Right atrium auricular region (tissue), 2 donors: ENCODE results near the gene WDTC1. TPM values are rescaled to one million over a fixed set of nuclear protein-coding genes. Genes with fewer than 3 reads are reported as not detected.
A peak's percentile ranks its signal among the peaks of the same experiment; 100 is the strongest.

ENCODE experiments used
- DNase-seq: peaks from one replicate; pipeline ENCODE4 v3.0.0-alpha.2; 2019; ENCODE audit warnings: low spot score
- H3K27ac ChIP-seq, 2 donors: fragments of 200-600 bp; sonication (generic); 1 replicate in 1 of 2; 2 replicates in 1 of 2; pipeline ENCODE4 v1.5.1; 2016 to 2019
- H3K27me3 ChIP-seq, 2 donors: fragments of 200-600 bp; sonication (generic); one replicate each; pipeline versions ENCODE4 v1.5.1 to v1.6.0; 2017 to 2019
- H3K36me3 ChIP-seq: fragments of 200-600 bp; sonication (generic); one replicate; pipeline ENCODE4 v1.5.1; 2016
- H3K4me1 ChIP-seq, 2 donors: fragments of 200-600 bp; sonication (generic); one replicate each; pipeline versions ENCODE4 v1.5.1 to v1.6.0; 2017 to 2019
- H3K4me3 ChIP-seq, 2 donors: fragments of 200-600 bp; sonication (generic); 1 replicate in 1 of 2; 2 replicates in 1 of 2; pipeline ENCODE4 v1.5.1; 2017 to 2019; ENCODE audit warnings: mild to moderate bottlenecking in 1 of 2, moderate library complexity in 1 of 2
- H3K9me3 ChIP-seq, 2 donors: fragments of 200-600 bp; sonication (generic); one replicate each; pipeline ENCODE4 v1.5.1; 2019
- total RNA-seq, 2 donors: library from RNA; depleted of rRNA; stranded (reverse); fragments of >200 nt; gene quantifications; one replicate each; pipeline ENCODE4 v1.1.0, GENCODE V29; 2016
- TF ChIP-seq, protein P1 (sequence below), 2 donors: fragments of 200-600 bp; sonication (generic); IDR thresholded peaks; one replicate each; pipeline ENCODE4 v1.5.1; 2019; ENCODE audit warnings: antibody characterized with exemption in 2 of 2

Gene WDTC1
- total RNA-seq, 2 donors from 2014 or later, result 52.0 to 77.9 TPM

DNA sequence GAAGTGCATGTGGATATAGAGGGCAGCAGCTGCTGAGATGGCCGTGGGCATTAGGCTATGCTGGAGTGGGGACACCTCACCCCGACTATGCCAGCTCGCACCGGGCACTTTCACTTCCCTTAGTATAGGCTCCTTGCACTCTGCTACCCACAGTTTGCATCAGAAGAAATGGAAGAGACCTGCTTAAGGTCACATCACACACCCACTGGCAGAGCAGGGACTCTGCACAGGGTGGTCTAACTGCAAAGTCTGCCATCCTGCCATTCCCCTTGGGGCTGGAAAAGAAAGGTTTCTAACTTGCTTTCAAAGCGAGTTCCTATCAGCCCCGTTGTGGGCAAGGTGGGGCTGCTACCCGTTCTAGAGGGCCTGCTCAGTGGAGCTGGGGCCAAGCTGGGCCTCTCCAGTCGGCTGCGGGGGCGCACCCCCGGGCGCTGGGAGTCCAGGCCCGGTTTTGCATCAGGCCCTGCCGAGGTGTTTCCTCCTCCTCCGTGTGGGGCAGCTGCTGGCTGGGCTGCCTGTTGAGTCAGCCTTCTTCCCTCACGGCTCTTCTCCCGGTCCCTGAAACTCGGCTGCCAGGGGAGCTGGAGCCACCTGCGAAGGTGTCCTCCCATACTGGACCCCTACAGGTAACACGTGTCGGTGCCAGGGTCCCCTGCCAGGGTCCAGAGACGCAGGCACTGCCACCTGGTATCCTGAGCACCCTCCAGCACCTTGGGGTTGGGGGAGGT lies 107.3 kb downstream of the WDTC1 start, which contains the start of gene SYTL1:
Gene SYTL1 (plus strand): TSS at position 498 of the 728 bp plus-strand sequence. CDS start 3,313 bp downstream, outside the sequence.
- H3K36me3 ChIP-seq, result no peaks in the 10 kb centered on the region
- H3K4me1 ChIP-seq, result peaks cover 0 to 9% of the 10 kb centered on the region in 2 donors
- no peak for DNase-seq
- H3K9me3 ChIP-seq, result no peaks in the 10 kb centered on the region
- H3K27me3 ChIP-seq, result no peaks in the 10 kb centered on the region
- TF ChIP-seq, protein P1, sequence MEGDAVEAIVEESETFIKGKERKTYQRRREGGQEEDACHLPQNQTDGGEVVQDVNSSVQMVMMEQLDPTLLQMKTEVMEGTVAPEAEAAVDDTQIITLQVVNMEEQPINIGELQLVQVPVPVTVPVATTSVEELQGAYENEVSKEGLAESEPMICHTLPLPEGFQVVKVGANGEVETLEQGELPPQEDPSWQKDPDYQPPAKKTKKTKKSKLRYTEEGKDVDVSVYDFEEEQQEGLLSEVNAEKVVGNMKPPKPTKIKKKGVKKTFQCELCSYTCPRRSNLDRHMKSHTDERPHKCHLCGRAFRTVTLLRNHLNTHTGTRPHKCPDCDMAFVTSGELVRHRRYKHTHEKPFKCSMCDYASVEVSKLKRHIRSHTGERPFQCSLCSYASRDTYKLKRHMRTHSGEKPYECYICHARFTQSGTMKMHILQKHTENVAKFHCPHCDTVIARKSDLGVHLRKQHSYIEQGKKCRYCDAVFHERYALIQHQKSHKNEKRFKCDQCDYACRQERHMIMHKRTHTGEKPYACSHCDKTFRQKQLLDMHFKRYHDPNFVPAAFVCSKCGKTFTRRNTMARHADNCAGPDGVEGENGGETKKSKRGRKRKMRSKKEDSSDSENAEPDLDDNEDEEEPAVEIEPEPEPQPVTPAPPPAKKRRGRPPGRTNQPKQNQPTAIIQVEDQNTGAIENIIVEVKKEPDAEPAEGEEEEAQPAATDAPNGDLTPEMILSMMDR (IDR thresholded peaks at IDR 0.05), result no peak
- H3K4me3 ChIP-seq, result peak within 1 kb of the TSS in 1 of 2 donors; percentile 4
- H3K27ac ChIP-seq, result no peak within 1 kb of the TSS

DNA sequence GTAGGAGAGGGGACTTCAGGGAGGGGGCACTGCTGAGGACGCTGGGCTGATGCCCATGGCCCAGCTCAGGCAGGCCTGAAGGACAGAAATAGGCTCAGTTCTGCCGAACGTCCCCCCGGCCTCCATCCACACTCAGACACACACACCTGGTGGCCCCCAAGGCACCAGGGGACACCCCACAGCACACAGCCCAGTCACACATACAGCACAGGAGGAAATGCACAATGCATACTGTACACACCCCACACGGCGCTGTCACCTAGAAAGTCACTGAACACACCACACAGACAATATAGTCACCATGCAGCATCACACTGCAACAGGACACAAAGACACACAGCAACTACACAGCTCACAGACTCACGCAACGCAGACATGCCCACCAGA lies 108.0 kb downstream of the WDTC1 start:
- Histone ChIP-seq H3K4me1 (peaks cover 0 to 9% of the 10 kb centered on the region in 2 donors), H3K4me3 (no peak overlapping the region), H3K27ac (no peak overlapping the region), H3K27me3 (no peaks in the 10 kb centered on the region), H3K36me3 (no peaks in the 10 kb centered on the region), H3K9me3 (no peaks in the 10 kb centered on the region)
- TF ChIP-seq, protein P1 (IDR thresholded peaks at IDR 0.05), result no peak
- DNase-seq, result no peak

DNA sequence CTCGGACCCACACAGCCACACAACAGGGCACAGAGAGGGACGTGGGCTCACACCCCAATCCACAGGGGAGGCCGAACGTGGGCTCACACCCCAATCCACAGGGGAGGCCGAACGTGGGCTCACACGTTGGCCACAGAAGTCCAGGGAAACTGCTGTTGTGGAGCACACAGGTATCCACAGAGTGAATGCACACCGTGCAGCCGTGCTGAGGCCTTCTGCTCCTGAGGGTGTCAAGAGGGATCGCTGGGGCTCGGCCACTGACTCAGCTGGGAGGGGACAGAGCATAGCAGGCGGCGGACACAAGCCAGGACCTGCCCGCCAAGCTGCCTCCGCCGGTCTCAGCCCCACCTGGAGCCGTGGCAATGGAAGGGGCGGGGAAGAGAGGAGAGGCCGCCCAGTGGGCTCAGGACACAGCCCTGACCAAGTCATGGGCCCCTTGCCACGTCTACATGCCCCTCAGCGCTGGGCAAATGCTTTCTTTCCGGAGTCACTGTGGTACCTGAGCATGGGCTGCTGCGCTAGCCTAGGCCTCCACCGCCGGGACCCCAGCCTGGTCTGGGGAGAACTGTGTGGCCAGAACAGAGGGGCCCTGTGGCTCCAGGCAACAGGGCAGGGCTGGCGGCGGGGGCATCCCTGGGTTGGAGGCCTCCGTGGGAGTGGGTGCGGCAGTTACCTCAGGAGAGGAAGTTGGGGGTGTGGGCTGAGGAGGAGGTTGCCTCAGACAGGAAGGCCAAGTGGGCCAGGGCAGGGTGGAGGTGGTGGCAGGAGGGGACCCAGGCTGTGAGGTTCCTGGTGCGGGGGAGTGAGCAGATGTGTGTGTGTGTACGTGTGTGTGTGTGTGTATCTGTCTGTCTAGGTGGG lies 108.6 kb downstream of the WDTC1 start:
- Histone ChIP-seq H3K27ac (no peak overlapping the region), H3K36me3 (no peaks in the 10 kb centered on the region), H3K4me3 (no peak overlapping the region), H3K27me3 (no peaks in the 10 kb centered on the region), H3K9me3 (no peaks in the 10 kb centered on the region), H3K4me1 (peaks cover 0 to 9% of the 10 kb centered on the region in 2 donors)
- no peak for DNase-seq
- TF ChIP-seq, protein P1 (IDR thresholded peaks at IDR 0.05), result no peak

DNA sequence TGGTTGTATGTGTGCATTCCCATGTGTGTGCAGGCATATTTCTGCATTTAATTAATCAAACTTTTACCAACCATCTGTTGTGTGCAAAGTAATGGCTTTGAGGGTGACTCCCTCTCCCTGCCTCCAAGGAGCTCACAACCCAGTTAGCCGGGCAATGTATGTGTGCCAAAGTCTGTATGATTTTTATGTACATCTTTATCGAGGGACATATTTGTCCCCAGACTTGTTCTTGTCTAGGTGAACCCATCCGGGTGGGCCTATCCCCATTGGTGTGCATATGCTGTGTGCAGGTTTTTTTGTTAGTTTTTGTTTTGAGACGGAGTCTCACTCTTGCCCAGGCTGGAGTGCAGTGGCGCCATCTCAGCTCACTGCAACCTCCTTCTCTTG lies 109.2 kb downstream of the WDTC1 start:
- no peak overlapping the region for H3K4me3 ChIP-seq
- no peaks in the 10 kb centered on the region for H3K36me3 ChIP-seq
- TF ChIP-seq, protein P1 (IDR thresholded peaks at IDR 0.05), result no peak
- H3K4me1 ChIP-seq, result peaks cover 0 to 9% of the 10 kb centered on the region in 2 donors
- no peaks in the 10 kb centered on the region for H3K9me3 ChIP-seq
- no peak overlapping the region for H3K27ac ChIP-seq
- no peaks in the 10 kb centered on the region for H3K27me3 ChIP-seq
- DNase-seq, result no peak

DNA sequence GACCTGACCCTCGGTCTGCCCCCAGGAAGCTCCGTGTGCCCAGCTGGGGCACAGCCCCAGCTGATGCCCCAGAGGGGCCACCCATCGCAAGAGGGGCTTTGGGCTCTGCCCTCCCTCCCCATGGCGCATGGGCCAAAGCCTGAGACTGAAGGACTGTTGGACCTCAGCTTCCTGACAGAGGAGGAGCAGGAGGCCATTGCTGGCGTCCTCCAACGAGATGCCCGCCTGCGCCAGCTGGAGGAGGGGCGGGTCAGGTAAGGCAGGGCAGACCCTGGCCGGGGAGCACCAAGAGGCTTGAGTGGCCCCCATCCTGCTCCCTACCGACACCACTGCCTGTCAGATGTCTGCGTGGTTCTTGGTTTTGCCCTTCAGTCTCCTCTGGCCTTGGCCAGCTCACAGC lies 110.8 kb downstream of the WDTC1 start:
- H3K27ac ChIP-seq, result no peak overlapping the region
- no peak for DNase-seq
- peaks cover 0 to 25% of the 10 kb centered on the region in 2 donors for H3K4me1 ChIP-seq
- TF ChIP-seq, protein P1 (IDR thresholded peaks at IDR 0.05), result no peak
- H3K27me3 ChIP-seq, result no peaks in the 10 kb centered on the region
- no peaks in the 10 kb centered on the region for H3K36me3 ChIP-seq
- H3K9me3 ChIP-seq, result no peaks in the 10 kb centered on the region
- H3K4me3 ChIP-seq, result no peak overlapping the region
